HCT116 (cell line): Measurements from ENCODE around the gene MAP4K1. TPM values are rescaled to one million over a fixed set of nuclear protein-coding genes. Genes with fewer than 3 reads are reported as not detected.

Source experiments
- ATAC-seq: fragments of 200-7000 bp; cut with Tn5 transposase; 2 replicates; pipeline ENCODE4 v1.9.1; 2020; ENCODE audit warnings: mild to moderate bottlenecking, moderate library complexity
- BruUV-seq: library from RNA; stranded (reverse); fragments of 400-500 nt; replicated peaks from 2 replicates; lab custom pipeline; 2021; lab: Mats Ljungman, UMichigan
- CTCF ChIA-PET: fragments of 300-600 bp; sonication (Branson Sonifier 250); formaldehyde crosslinking; loops from one replicate; lab custom pipeline; 2021; ENCODE audit warnings: antibody characterized with exemption; lab: Charles Lee
- POLR2A ChIA-PET: fragments of 300-600, 350-600 bp; sonication (Branson Sonifier 250); formaldehyde crosslinking; loops from one replicate; lab custom pipeline; 2021; ENCODE audit warnings: antibody characterized with exemption; lab: Charles Lee
- RAD21 ChIA-PET, 2 experiments: fragments of 300-600 bp; sonication (Branson Sonifier 250); formaldehyde crosslinking; loops; one replicate each; lab custom pipeline; 2023; ENCODE audit warnings: low total read pairs in 2 of 2; ENCODE audit not compliant: uncharacterized antibody in 2 of 2, unreplicated experiment in 2 of 2, low non-redundant PET in 1 of 2; lab: Charles Lee
- DNase-seq: peaks from one replicate; pipeline ENCODE4 v3.0.0-alpha.2; 2010; ENCODE audit warnings: low read depth, low spot score
- H2AFZ ChIP-seq: fragments of 200-600 bp; shearing (Covaris generic), sonication (generic); 2 replicates; pipeline ENCODE4 v1.6.1; 2017; ENCODE audit warnings: low read depth, mixed run types, mixed read lengths, antibody characterized with exemption, low read length; ENCODE audit not compliant: poor library complexity, severe bottlenecking
- H3K27ac ChIP-seq: 2 replicates; pipeline ENCODE4 v1.5.1; 2012; ENCODE audit warnings: low read depth, low read length
- H3K27me3 ChIP-seq: fragments of 200-600 bp; sonication (generic); 2 replicates; pipeline ENCODE4 v1.6.1; 2016; ENCODE audit warnings: mixed run types, low read length, mixed read lengths; ENCODE audit not compliant: insufficient read depth
- H3K36me3 ChIP-seq, 2 experiments: fragments of 200-500 bp in 1 of 2; fragments of 200-600 bp in 1 of 2; sonication (Bioruptor generic) in 1 of 2; sonication (generic) in 1 of 2; 2 replicates each; pipeline versions ENCODE4 v1.5.1 to v1.6.1; 2014 to 2016; ENCODE audit warnings: low read length in 2 of 2, inconsistent platforms in 1 of 2, mixed read lengths in 1 of 2, mixed run types in 1 of 2; ENCODE audit not compliant: insufficient read depth in 2 of 2, control insufficient read depth in 1 of 2
- H3K4me1 ChIP-seq, 2 experiments: fragments of 200-600 bp in 1 of 2; sonication (generic) in 1 of 2; 2 replicates each; pipeline versions ENCODE4 v1.5.1 to v1.6.1; 2012 to 2017; ENCODE audit warnings: low read length in 2 of 2, inconsistent platforms in 1 of 2, mild to moderate bottlenecking in 1 of 2, mixed read lengths in 1 of 2, mixed run types in 1 of 2, moderate library complexity in 1 of 2; ENCODE audit not compliant: insufficient read depth in 2 of 2, control insufficient read depth in 1 of 2
- H3K4me2 ChIP-seq: fragments of 200-600 bp; sonication (generic); 2 replicates; pipeline ENCODE4 v1.6.1; 2017; ENCODE audit warnings: mixed run types, low read length, mixed read lengths
- H3K4me3 ChIP-seq, 2 experiments: fragments of 200-600 bp in 1 of 2; sonication (generic) in 1 of 2; replicated peaks in 1 of 2; 2 replicates each; pipeline ENCODE4 v1.5.1; 2011 to 2016; ENCODE audit warnings: low read length in 2 of 2, control low read depth in 1 of 2, low read depth in 1 of 2, mild to moderate bottlenecking in 1 of 2, mixed read lengths in 1 of 2, mixed run types in 1 of 2
- H3K79me2 ChIP-seq: fragments of 200-600 bp; sonication (generic); 2 replicates; pipeline ENCODE4 v1.6.1; 2017; ENCODE audit warnings: mild to moderate bottlenecking, mixed run types, low read length, moderate library complexity, mixed read lengths; ENCODE audit not compliant: insufficient read depth
- H3K9ac ChIP-seq: fragments of 200-600 bp; sonication (generic); 2 replicates; pipeline ENCODE4 v1.6.1; 2016; ENCODE audit warnings: low read length, mixed read lengths
- H3K9me2 ChIP-seq: fragments of 200-600 bp; sonication (generic), shearing (Covaris generic); 2 replicates; pipeline ENCODE4 v1.6.1; 2017; ENCODE audit warnings: mixed run types, mild to moderate bottlenecking, moderate library complexity; ENCODE audit not compliant: insufficient read depth
- H3K9me3 ChIP-seq, 2 experiments: fragments of 200-500 bp in 1 of 2; fragments of 200-600 bp in 1 of 2; sonication (Bioruptor generic) in 1 of 2; sonication (generic) in 1 of 2; 2 replicates each; pipeline ENCODE4 v1.6.1; 2014 to 2017; ENCODE audit warnings: low read length in 2 of 2, mixed read lengths in 2 of 2, inconsistent platforms in 1 of 2, low read depth in 1 of 2, mild to moderate bottlenecking in 1 of 2, mixed run types in 1 of 2, moderate library complexity in 1 of 2; ENCODE audit not compliant: control insufficient read depth in 1 of 2, insufficient read depth in 1 of 2
- H4K20me1 ChIP-seq: fragments of 200-600 bp; sonication (generic), shearing (Covaris generic); 2 replicates; pipeline ENCODE4 v1.6.1; 2017; ENCODE audit warnings: mixed run types, mild to moderate bottlenecking, moderate library complexity; ENCODE audit not compliant: insufficient read depth
- CEBPB ChIP-seq: IDR thresholded peaks from 2 replicates; pipeline ENCODE4 v1.6.1; 2012; ENCODE audit warnings: low read depth
- EGR1 ChIP-seq: IDR thresholded peaks from 2 replicates; pipeline ENCODE4 v1.6.1; 2012; ENCODE audit warnings: low read depth
- ELF1 ChIP-seq: IDR thresholded peaks from 2 replicates; pipeline ENCODE4 v1.6.1; 2012; ENCODE audit warnings: low read depth, borderline replicate concordance
- FOSL1 ChIP-seq: IDR thresholded peaks from 2 replicates; pipeline ENCODE4 v1.6.1; 2012; ENCODE audit warnings: low read depth
- JUND ChIP-seq: IDR thresholded peaks from 2 replicates; pipeline ENCODE4 v1.6.1; 2012
- POLR2A ChIP-seq: IDR thresholded peaks from 2 replicates; pipeline ENCODE4 v1.7.0; 2011; ENCODE audit warnings: borderline replicate concordance; ENCODE audit not compliant: insufficient read depth, insufficient read length; ENCODE audit errors: extremely low read depth
- RAD21 ChIP-seq: IDR thresholded peaks from 2 replicates; pipeline ENCODE4 v1.6.1; 2012; ENCODE audit warnings: low read depth, mild to moderate bottlenecking
- REST ChIP-seq: IDR thresholded peaks from 2 replicates; pipeline ENCODE4 v1.6.1; 2012; ENCODE audit warnings: low read depth
- SIN3A ChIP-seq: IDR thresholded peaks from 2 replicates; pipeline ENCODE4 v1.6.1; 2012; ENCODE audit warnings: low read depth
- SRF ChIP-seq: IDR thresholded peaks from 2 replicates; pipeline ENCODE4 v1.6.1; 2012; ENCODE audit warnings: low read depth
- TCF7L2 ChIP-seq: IDR thresholded peaks from 2 replicates; pipeline ENCODE4 v1.7.0; 2011; ENCODE audit warnings: borderline replicate concordance, inconsistent platforms; ENCODE audit not compliant: insufficient read depth, insufficient read length; ENCODE audit errors: extremely low read depth
- YY1 ChIP-seq: IDR thresholded peaks from 2 replicates; pipeline ENCODE4 v1.6.1; 2011; ENCODE audit warnings: low read length, low read depth, moderate library complexity, mild to moderate bottlenecking; ENCODE audit not compliant: insufficient replicate concordance; ENCODE audit errors: extremely low read depth
- ZBTB33 ChIP-seq: IDR thresholded peaks from 2 replicates; pipeline ENCODE4 v1.6.1; 2011; ENCODE audit warnings: mild to moderate bottlenecking, low read length, moderate library complexity; ENCODE audit not compliant: insufficient replicate concordance; ENCODE audit errors: extremely low read depth
- ZFX ChIP-seq: fragments of 450-650 bp; IDR thresholded peaks from 2 replicates; pipeline ENCODE4 v1.6.1; 2017
- intact Hi-C: fragments of 100-400 bp; cut with micrococcal nuclease; formaldehyde crosslinking; loops from 2 replicates; pipeline ENCODE4 v1.10.0; 2022
- total RNA-seq: library from RNA; stranded (reverse); gene quantifications from one replicate; pipeline ENCODE4 v1.2.1, GENCODE V29; 2021; ENCODE audit not compliant: unreplicated experiment

MAP4K1 gene
- total RNA-seq, 1 experiment from 2014 or later, result 9.1 TPM

DNA sequence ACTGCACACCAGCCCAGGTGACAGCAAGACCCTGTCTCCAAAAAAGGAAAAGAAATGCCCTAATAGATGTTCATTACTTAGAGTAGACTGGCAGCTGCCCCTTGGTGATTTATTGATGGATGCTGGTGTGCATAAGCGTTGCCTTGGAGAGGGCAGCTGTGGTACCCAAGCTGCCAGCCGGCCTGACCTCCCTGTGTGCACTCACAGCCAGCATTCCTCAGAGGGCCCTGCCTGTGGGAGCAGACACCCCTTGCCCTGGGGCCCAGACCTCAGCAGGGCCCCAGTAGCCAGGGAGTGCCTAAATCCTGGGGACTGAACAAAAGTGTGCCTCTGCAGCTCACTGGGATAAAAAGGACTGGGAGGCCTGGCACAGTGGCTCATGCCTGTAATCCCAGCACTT lies 21.9 kb upstream of the MAP4K1 start:
- no peaks in the 10 kb centered on the region for H3K27me3 ChIP-seq
- no peak overlapping the region for H2AFZ ChIP-seq
- TF ChIP-seq FOSL1 (no peak), JUND (no peak), YY1 (no peak), EGR1 (no peak), ZBTB33 (no peak), RAD21 (no peak), TCF7L2 (no peak), SRF (no peak), ELF1 (no peak), SIN3A (no peak), ZFX (no peak), POLR2A (no peak), CEBPB (no peak), REST (no peak)
- intact Hi-C loops, result loop anchor here (5.0 to 10.0 kb wide), 2 partner anchors 125 to 293 kb away; partner anchors contain the start of genes MRPS12 and SARS2
- H3K9me3 ChIP-seq, result no peaks in the 10 kb centered on the region
- ChIA-PET POLR2A (interaction anchor here (2.3 kb wide), 1 partner anchor 8 kb away, joined by 8 read pairs; the partner anchor contains the start of gene ACTN4), RAD21 (no interaction called here), CTCF (interaction anchor here (0.8 to 1.6 kb wide), 2 partner anchors 237 to 291 kb away, joined by 3 to 5 read pairs; partner anchors contain the start of genes FAM98C, MRPS12 and SARS2)
- DNase-seq, result no peak
- H3K79me2 ChIP-seq, result peaks cover 11% of the 10 kb centered on the region; the same call in 1 of the 2 replicates
- no peak overlapping the region for H3K9ac ChIP-seq
- H4K20me1 ChIP-seq, result no peaks in the 10 kb centered on the region
- BruUV-seq, result no TSS peak
- peaks cover 19 to 64% of the 10 kb centered on the region in 2 experiments for H3K4me1 ChIP-seq
- H3K36me3 ChIP-seq, result peaks cover 11 to 16% of the 10 kb centered on the region in 2 experiments; a peak in 3 of 4 replicates
- no peaks in the 10 kb centered on the region for H3K9me2 ChIP-seq
- no peak for ATAC-seq
- H3K4me3 ChIP-seq, result no peak overlapping the region
- no peak overlapping the region for H3K4me2 ChIP-seq
- H3K27ac ChIP-seq, result no peak overlapping the region
